ENCODE measurements around the gene HOXA11. TPM values are rescaled to one million over a fixed set of nuclear protein-coding genes. Genes with fewer than 3 reads are reported as not detected.
A peak's percentile ranks its signal among the peaks of the same experiment; 100 is the strongest.

The HOXA11 gene
- total RNA-seq, 2 experiments from 2014 or later, result 0.10 TPM; not detected in 1

DNA sequence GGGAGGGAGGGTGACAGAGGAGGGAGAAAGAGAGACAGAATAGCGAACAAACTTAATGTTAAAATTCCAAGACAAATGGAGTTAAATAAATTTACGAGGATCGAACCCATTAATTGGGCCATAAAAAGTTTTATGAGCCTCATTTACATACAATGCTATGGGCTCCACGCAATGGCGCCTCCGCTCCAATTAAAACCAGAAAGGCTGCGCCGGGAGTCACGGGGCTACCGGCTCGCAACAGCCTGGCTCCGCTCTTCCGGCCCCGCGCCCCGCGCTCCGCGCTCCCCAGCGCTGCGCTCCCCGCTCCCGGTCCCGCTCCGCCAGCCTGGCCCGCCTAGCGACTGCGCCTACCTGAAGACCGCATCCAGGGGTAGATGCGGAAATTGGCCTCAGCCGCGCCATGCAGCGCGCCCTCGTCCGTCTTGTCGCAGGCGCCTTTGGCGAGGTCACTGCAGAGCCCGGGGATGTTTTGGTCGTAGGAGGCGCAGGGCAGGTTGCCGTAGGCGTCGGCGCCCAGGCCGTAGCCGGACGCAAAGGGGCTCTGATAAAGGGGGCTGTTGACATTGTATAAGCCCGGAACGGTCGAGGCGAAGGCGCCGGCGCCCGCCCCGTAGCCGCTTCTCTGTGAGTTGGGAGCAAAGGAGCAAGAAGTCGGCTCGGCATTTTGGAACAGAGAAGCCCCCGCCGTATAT is 29.1 kb downstream of the HOXA11 start:
- H3K9me3 Mint-ChIP-seq, result no peaks in the 10 kb centered on the region
- H3K27ac Mint-ChIP-seq, result peak overlapping the region; percentile 76
- H3K36me3 Mint-ChIP-seq, result peaks cover 2% of the 10 kb centered on the region
- H3K4me3 Mint-ChIP-seq, result peak overlapping the region; percentile 47
- no peak for DNase-seq
- H3K27me3 Mint-ChIP-seq, result peaks cover 97% of the 10 kb centered on the region
- H3K4me1 Mint-ChIP-seq, result peaks cover 44% of the 10 kb centered on the region

DNA sequence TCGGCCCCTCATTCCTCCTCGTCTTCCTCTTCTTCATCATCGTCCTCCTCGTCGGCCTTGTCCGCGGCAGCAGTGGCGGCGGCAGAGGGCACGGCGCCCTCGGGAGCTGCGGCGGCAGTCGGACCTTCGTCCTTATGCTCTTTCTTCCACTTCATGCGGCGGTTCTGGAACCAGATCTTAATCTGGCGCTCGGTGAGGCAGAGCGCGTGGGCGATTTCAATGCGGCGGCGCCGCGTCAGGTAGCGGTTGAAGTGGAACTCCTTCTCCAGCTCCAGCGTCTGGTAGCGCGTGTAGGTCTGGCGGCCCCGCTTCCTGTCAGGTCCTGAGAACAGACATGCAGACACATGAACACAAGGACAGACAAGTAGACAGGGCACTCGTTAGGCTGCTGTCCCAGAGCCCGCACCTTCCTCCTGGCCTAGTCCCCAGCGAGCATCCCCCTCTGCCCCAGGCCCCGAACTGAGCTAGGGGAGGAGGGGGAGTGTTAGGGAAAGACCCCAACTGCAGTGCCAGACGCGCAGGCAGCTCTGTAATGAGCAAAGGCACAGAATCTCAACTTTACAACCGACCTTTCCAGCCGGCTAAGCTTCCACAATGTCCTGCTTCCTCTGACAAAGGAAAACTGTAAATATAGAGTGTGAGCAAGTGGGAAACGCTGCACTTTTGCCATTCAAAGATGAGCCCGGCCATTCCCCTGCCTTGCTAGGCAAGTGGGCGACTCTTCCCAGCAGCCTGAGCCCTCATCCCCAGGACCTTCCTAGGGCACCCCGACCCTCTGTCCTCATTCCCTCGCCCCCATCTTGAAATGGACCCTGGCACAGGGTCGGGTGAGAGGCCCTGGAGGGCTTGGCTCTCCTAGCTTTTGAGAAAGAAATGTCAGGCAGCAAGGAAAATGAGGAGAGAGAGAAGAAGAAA is 29.9 kb downstream of the HOXA11 start:
- Mint-ChIP-seq H3K4me1 (peaks cover 50% of the 10 kb centered on the region), H3K4me3 (peak overlapping the region; percentile 41), H3K27me3 (peaks cover 100% of the 10 kb centered on the region), H3K36me3 (peaks cover 2% of the 10 kb centered on the region), H3K9me3 (no peaks in the 10 kb centered on the region), H3K27ac (peak overlapping the region; percentile 76)
- peak; percentile 50 for DNase-seq

DNA sequence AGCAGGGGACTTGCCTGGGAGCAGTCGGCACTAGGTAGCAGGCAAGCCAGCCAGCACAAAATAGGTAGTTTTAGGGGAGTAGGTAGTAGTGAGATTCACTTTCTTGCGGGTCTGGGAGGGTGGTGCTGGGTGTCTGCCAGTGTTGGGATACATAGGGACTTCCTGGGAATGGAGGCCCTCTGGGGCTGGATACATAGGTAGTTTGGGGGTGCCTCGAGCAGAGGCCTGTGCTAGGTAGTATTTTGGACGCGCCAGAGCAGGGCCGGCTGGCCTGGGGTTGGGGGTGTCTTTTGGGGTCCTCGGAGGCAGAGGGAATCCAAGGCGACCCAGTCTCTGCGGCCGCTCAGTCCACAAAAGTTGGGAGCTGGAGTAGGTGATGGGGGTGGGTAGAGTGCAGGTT is 30.7 kb downstream of the HOXA11 start:
- no peak for DNase-seq
- Mint-ChIP-seq H3K4me3 (no peak overlapping the region), H3K27me3 (peaks cover 100% of the 10 kb centered on the region), H3K9me3 (no peaks in the 10 kb centered on the region), H3K36me3 (peaks cover 2% of the 10 kb centered on the region), H3K27ac (no peak overlapping the region), H3K4me1 (peaks cover 45% of the 10 kb centered on the region)

DNA sequence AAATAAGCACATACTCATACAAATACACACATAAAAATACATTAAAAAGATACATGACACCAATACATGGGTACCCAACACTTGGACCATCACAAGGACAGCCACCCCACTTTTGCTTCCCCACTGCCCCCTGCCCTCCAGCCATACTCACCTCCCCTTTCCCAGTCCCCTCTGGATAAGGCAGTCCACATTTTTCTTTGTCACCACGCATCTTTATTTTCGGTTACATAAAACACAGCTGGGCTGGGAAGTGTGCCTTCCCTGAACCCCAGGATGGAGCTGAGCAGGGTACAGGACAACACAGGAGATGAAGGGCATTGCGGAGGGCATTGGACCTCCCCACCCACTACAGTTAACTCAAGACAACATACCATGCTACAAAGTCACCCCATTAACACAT is 31.5 kb downstream of the HOXA11 start:
- Mint-ChIP-seq H3K4me1 (peaks cover 43% of the 10 kb centered on the region), H3K27me3 (peaks cover 100% of the 10 kb centered on the region), H3K4me3 (no peak overlapping the region), H3K36me3 (peaks cover 2% of the 10 kb centered on the region), H3K9me3 (no peaks in the 10 kb centered on the region), H3K27ac (no peak overlapping the region)
- no peak for DNase-seq

DNA sequence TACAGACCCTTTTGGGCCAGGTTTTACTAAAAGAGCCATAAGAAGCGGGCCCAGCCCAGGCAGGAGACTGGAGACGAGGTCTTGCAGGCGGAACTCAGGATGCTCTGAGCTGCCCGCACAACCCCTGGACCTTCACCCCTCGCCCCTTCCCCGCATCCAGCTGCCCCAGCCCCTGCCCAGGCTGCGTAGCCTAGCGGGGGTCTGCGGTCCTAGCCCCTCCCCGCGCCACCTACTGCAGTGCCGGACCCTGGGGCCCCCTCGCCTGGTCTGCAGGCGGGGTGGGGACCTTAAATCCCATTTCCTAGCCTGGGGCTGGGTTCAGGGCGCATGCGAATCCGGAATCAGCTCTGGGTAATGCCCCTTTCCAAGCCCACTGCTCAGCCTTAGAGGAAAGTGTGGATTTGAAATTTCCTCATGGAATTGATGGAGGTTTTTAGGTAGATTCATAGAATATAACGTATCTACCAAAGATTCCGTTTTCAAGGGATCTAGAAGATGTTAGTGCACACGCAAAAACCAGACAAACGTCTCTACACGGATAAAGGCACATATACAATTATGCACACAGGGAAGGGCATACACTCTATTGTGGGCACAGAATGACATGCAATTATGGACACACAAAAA is 32.1 kb downstream of the HOXA11 start:
- H3K4me1 Mint-ChIP-seq, result peaks cover 44% of the 10 kb centered on the region
- H3K4me3 Mint-ChIP-seq, result no peak overlapping the region
- peaks cover 100% of the 10 kb centered on the region for H3K27me3 Mint-ChIP-seq
- no peak for DNase-seq
- H3K9me3 Mint-ChIP-seq, result no peaks in the 10 kb centered on the region
- H3K27ac Mint-ChIP-seq, result no peak overlapping the region
- peaks cover 2% of the 10 kb centered on the region for H3K36me3 Mint-ChIP-seq

DNA sequence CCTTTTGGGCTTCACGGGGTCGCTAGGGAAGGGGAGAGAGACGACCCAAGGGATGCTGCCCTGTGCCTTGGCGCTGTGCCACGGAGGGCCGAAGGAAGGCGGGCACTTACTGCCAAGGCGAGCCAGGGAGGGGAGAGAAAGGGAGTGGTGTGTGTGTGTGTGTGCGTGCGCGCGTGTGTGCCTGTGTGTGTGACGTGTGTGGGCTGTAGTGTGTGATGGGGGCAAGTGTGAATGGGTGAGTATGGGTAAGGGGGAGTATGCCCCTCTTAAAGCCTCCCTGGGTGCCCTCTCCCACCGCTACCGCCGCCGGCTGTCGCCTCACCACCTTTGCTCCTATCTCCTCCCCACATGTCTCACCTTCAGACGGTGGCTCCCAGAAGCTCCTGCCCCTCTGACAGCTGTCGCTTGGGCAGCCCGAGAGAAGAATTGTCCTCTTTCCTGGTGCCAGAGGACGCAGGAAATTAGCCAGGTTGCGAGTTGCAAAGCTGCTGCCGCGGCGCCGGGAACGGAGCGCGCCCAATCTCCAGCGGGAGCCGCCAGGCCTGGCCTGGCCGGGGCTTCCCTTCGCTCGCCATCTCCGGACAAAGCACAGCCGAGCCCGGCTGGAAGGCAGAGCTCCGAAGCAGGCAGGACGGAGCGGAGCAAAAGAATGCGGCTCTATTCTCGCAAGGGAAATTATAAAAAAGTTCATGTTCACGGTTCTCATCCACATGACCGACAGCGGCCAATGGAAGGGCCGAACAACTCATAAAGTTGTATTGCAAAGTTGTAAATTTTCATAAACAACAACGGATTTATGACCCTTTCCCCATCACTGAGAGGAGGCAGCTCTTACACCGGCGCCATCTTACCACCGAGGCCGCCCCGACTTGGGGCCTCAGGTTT is 32.9 kb downstream of the HOXA11 start, which contains the start of gene HOXA3:
TSS of gene HOXA3 (minus strand) at position 653 of the 885 bp plus-strand sequence. CDS start 41,943 bp downstream, outside the sequence.
- peaks cover 100% of the 10 kb centered on the region for H3K27me3 Mint-ChIP-seq
- no peak for DNase-seq
- H3K4me1 Mint-ChIP-seq, result peaks cover 40% of the 10 kb centered on the region
- H3K27ac Mint-ChIP-seq, result no peak within 1 kb of the TSS
- peaks cover 2% of the 10 kb centered on the region for H3K36me3 Mint-ChIP-seq
- H3K4me3 Mint-ChIP-seq, result peak within 1 kb of the TSS; percentile 64
- no peaks in the 10 kb centered on the region for H3K9me3 Mint-ChIP-seq

DNA sequence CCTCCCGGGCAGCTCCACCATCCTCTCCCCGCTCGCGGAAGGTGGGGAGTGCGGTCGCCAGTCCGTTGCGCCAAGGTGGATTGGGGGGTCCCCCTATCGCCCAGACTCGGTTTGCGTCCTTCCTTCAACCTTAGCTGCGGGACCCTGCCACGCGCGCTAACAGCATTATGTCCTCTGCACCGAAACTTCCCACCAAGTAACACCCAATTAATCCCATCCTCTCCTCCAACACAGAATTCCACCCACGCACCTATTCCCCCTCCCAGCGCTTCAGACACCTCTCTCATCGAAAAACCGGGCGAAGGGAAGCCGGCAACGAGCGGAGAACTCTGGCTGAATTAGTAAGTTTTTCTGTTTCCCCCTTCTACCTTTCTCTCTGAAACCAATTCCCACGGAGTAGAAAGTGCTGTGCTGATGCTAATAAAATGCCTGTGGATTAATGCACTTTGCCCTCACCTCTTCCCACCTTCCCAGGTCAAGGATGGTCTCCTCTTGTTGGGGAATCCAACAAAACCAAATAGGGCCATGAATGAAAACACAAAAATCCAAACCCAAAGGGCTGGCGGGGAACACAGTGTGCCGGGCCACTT is 33.6 kb downstream of the HOXA11 start:
- Mint-ChIP-seq H3K4me1 (peaks cover 36% of the 10 kb centered on the region), H3K27ac (no peak overlapping the region), H3K36me3 (peaks cover 2% of the 10 kb centered on the region), H3K4me3 (peak overlapping the region; percentile 64), H3K9me3 (no peaks in the 10 kb centered on the region), H3K27me3 (peaks cover 100% of the 10 kb centered on the region)
- no peak for DNase-seq

DNA sequence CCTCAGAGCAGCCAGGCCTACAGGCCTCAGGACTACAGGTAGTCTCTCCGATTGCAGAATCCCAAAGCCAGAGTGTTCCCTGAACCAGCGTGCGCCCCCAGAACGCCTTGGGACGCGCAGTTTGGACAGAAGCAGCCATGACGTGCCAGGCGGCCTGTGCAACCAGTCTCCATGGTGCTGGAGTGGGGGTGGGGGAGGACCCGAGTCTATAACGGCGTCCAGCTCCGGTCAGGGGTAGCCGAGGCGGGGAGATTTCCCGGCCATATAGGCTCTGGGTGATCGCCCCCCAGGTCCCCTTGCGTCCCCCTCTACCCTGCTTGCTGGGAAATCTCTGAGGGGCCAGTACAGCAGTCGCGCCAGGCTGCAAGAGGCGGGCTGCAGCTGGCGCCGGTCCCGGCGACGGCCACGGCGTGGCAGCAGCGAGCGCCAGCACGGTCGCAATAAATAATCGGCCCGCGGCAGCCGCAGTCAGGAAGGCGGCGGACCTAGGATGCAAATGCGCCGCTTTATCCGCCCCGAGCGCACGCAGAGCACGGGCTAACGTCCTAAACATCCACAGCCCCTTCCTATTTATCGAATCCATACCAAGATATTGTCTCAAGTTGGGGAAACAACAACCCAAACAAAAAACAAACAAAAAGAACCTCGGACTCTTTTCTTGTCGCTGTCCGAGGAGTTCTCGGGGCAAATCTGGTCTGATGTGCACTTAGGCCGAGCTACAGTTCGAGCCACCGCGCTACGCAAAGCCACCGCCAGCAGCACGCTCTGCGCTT is 34.3 kb downstream of the HOXA11 start:
- no peaks in the 10 kb centered on the region for H3K9me3 Mint-ChIP-seq

DNA sequence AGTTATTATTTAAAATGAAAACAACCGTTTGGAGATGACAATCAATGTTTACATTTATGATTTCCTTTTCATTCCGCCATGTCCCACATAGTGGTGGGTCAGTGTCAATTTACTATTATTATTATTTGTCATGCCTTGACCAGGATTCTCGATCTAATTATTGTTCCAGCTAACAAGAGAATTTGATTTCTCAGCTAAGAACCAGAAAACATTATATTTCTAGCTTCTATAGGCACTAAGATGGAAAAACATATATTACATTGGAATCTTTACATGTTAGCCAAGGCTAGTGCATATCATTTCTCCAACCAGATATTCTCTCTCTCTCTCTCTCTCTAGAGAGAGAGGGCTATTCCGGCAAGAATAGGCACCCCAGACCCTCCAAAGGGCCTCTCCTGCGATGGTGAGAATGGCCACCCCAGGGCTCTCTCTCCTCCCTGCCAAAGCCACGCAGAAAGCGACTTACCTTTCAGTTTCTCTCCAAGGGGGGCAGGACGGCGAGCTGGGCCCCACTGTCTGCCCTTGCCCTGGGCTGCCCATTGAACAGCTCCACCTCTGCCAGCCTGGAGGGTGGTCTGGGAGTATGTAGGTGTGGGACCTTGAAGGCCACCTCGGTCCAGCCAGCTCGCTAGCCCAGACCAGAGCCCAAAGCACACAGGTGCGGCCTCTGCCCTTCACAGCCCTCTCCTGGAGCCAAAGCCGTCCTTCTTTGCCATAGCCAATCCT is 35.0 kb downstream of the HOXA11 start:
- Mint-ChIP-seq H3K36me3 (peaks cover 2% of the 10 kb centered on the region), H3K9me3 (no peaks in the 10 kb centered on the region), H3K27me3 (peaks cover 98% of the 10 kb centered on the region), H3K27ac (no peak overlapping the region), H3K4me3 (peak overlapping the region; percentile 64), H3K4me1 (peaks cover 31% of the 10 kb centered on the region)
- DNase-seq, result no peak

More for the DNA sequence above, 34.3 kb downstream of the HOXA11 start:
- peaks cover 2% of the 10 kb centered on the region for H3K36me3 Mint-ChIP-seq
- H3K4me1 Mint-ChIP-seq, result peaks cover 34% of the 10 kb centered on the region
- peaks cover 100% of the 10 kb centered on the region for H3K27me3 Mint-ChIP-seq
- peak; percentile 79 for DNase-seq
- H3K27ac Mint-ChIP-seq, result no peak overlapping the region
- H3K4me3 Mint-ChIP-seq, result peak overlapping the region; percentile 64

DNA sequence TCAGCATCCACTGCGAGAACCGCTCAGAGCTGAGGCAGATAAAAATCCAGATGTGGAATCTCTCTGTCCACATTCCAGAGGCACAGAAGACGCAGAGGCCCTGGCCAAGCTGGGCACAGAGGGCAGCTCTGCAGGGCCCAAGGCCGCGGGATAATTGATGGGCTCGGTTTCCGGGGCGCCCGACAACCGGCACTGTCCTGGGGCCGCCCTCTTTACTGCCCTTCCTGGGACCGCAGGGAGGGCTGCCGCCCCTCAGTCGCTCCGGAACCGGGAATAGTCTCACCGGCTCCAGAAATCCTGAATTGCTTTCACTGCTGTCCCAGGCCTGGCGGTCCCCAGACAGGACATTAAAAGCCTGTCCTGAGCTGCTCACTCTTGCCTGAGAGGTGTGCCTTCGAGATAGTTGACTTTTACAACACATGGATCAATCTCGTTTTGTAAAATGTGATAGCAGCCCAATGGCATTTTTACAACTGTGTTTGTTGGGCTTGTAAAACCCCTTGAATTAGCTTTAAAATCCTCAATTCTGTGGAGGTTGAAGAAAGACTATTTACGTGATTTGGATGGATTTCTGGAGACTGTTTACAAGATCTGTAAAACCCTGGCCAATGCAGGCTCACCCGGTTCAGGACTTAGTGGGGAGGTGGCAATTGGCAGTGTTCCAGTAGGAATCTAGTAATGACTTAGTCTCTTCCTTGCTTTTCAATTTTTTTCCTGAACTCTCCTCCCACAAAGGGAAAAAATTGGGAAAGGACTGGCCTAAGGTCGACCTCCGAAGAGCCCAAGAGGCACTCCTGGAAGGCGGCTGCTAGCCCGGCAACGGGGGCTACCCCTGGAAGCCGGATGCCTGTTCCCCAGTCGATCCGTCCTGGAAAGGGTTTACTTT is 36.0 kb downstream of the HOXA11 start:
- H3K27ac Mint-ChIP-seq, result no peak overlapping the region
- peaks cover 95% of the 10 kb centered on the region for H3K27me3 Mint-ChIP-seq
- peaks cover 25% of the 10 kb centered on the region for H3K4me1 Mint-ChIP-seq
- H3K36me3 Mint-ChIP-seq, result no peaks in the 10 kb centered on the region
- H3K9me3 Mint-ChIP-seq, result no peaks in the 10 kb centered on the region
- H3K4me3 Mint-ChIP-seq, result no peak overlapping the region
- DNase-seq, result no peak

DNA sequence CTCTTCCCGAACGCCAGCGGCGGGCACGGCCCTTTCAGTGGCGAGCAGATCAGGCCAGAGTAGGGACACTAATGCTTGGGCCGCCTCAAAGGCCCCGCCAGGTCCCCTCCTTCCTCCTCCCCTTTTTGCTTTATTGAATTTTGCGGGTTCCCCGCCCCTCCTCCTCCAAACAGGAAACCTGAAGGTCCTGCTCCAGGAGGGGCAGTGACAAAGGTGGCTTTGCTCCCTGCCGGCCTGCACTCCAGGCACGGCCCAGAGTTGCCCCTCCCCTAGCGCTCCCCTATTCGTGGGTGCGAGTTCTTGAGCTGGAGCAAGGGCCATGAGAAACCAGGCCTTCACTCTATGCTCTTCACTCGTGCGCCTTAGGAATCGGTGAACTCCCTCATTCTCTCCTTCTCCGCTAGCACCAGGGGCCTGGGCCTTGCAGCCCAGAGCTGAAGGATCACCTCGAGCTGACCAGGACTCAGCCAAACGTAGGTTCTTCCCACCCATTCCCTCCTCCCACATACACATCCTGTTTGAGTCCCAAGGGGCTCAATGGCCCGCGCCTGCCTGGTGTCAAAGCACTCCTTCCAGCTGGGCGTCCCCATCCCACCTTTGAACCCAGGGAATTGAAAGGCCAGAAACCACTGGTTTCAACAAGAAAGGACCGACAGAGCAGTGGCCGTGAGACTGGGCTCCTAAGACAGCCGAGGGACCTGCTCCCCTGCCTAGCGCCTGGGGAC is 36.8 kb downstream of the HOXA11 start:
- peak overlapping the region; percentile 65 for H3K4me3 Mint-ChIP-seq
- no peak for DNase-seq
- no peaks in the 10 kb centered on the region for H3K36me3 Mint-ChIP-seq
- H3K4me1 Mint-ChIP-seq, result peaks cover 25% of the 10 kb centered on the region
- H3K27me3 Mint-ChIP-seq, result peaks cover 89% of the 10 kb centered on the region
- no peak overlapping the region for H3K27ac Mint-ChIP-seq
- no peaks in the 10 kb centered on the region for H3K9me3 Mint-ChIP-seq
